HG02981 (cell line): ENCODE data around the gene SNX10.
A peak's percentile ranks its signal among the peaks of the same experiment; 100 is the strongest.

Experiments used
- ATAC-seq: cut with Tn5 transposase; IDR thresholded peaks from one replicate; pipeline ENCODE4 v1.9.1; 2021; ENCODE audit warnings: mild to moderate bottlenecking, moderate library complexity; ENCODE audit not compliant: unreplicated experiment

The SNX10 gene

DNA sequence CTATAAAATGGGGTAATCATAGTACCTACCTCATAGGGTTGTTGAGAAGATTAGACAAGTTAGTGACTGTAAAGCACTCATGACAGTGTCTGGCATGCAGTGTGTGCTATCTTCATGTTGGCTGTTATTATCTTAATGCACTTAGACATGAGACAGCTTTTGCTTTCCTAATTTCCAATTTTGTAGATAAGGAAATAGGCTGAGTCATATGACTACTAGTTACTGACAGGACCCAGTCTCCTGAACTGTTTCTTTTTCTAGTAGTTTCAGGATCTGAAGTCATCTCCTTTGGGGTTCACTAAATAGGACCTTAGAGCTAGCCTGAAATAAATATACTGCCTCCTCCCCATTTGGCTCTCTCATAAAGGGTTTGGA is 74.2 kb downstream of the SNX10 start:
- no peak for ATAC-seq

- ATAC-seq = no peak
Observed at GRCh38 chr7:26367219-26367711, 75.6 kb downstream of the SNX10 start.

- ATAC-seq = no peak
Observed at GRCh38 chr7:26368542-26368941, 76.9 kb downstream of the SNX10 start.

DNA sequence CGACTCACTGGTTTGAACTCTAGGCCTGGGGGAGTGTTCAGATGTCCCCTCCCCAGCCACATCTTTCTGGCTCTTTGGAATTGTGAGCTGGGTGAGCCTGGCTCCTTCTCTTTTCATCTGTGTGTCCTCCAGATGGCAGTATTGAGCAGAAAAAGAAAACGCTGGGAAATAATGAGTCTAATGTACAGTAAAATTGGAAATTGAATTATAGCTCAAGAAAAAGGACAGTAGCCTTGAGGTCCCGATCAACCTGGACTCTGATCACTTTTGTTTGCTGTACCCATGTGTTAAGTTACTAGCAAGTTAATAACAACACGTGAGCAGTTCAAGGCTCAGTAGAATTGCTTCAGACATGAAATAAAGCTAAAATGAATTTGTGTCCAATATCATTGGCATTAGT is 77.9 kb downstream of the SNX10 start:
- no peak for ATAC-seq

- no peak for ATAC-seq
Observed at GRCh38 chr7:26370011-26370410, 78.3 kb downstream of the SNX10 start.

GRCh38 chr7:26372249-26372648 is 80.6 kb downstream of the SNX10 start:
- ATAC-seq = no peak

- no peak for ATAC-seq
Observed at GRCh38 chr7:26372704-26373103, 81.0 kb downstream of the SNX10 start.

DNA sequence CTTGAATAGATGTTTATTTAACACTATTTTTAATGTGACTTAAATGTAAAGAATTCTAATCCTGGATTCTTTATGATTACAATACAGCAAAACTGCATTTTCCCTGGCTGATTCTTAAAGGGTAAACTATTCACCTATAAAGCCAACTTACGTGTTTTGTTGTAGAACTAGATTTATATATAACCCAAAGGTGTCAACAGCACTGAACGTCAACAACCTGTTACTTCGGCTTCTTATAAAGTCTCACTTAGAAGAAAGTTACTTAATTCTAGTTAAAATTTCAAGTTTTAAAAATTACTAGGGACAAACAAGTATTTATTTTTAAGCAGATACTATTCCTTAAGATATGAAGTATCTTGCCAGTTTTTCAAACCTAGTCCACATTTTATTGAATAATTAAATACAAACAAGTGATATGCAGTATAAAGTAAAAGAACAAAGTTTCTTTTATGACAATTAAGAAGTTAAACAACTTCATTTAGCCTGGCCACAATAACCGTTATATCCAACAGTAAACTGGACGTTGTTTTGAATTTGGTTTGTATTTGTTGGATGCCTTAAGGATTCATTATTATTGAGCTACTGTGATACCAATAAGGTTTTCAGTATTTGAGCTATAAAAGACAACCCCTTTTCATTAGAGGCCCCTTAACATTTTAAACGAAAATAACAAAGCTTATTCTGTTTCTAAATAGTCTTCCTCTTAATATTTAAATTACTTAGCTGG is 83.1 kb downstream of the SNX10 start:
- no peak for ATAC-seq

- peak; percentile 26 for ATAC-seq
Observed at GRCh38 chr7:26375726-26376174, 84.1 kb downstream of the SNX10 start.

DNA sequence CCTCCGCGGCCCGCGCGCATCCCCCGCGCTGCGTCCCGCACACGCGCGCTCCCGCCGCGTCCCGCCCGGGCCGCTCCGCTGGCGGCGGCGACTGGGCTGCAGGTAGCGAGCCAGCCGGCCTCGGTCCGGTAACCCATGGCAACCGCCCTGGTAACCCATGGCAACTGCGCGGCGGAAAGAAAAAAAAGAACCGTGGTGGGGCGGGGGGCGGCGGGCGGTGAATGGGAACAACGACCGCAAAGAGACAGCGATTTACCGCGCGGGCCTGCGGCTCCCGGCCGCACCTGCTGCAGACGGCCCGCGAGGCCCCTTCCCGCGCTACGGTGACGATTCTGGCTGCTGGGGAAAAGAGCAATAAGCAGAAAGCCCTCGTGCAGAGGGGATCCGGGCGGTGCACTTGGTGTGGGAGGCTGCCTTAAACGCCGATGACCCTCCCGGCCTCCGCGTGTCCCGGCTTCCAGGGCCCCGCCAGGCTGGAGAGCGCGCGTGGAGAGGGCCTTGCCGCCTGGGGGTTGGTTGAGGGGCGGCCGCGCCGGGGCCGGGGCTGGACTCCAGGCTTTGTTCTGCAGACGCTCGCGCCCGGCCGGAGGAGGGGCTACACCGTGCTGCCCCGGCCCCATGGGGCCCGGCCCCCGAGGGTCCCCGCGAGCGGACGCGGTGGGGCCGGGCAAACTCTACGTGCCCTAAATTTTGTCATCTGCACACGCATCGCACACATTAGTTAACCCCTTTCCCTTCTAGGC is 84.7 kb downstream of the SNX10 start:
- peak; percentile 39 for ATAC-seq

DNA sequence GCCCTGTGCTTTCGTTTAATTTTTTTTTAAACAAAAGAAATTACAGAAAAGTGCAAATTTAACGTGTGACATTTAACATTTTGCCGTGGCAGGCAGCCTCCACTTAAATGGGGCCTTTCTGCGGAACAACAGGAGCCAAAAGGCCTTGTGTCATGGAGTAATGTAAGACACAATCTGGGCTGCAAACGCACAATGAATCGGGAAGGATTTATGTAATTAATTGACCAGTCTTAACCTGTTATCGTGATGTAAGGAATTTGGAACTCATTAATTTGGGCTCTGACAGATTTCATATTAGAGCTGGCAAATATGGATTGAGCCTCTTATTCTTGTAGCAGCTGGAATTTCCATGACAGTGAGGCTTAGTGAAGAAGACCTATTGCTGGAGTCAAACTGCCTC is 86.4 kb downstream of the SNX10 start:
- ATAC-seq = no peak

DNA sequence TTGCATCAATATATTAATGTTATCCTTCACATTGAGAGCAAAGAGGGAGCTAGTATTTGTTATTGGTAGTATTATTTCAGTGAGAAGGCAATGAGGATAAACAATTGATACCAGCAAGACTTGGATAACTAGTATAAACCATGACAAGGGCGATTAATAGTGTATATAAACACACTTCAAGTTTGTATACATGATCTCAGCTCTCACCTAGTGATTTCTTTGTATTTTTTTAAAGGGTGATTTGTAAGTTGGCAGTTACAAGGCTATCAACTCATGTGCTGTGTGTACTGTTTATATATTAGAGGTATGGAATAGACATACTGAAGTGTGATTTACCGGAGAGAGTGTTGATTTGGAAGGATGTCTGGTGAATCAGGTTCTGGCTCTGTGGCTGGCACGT is 88.0 kb downstream of the SNX10 start:
- ATAC-seq = no peak

DNA sequence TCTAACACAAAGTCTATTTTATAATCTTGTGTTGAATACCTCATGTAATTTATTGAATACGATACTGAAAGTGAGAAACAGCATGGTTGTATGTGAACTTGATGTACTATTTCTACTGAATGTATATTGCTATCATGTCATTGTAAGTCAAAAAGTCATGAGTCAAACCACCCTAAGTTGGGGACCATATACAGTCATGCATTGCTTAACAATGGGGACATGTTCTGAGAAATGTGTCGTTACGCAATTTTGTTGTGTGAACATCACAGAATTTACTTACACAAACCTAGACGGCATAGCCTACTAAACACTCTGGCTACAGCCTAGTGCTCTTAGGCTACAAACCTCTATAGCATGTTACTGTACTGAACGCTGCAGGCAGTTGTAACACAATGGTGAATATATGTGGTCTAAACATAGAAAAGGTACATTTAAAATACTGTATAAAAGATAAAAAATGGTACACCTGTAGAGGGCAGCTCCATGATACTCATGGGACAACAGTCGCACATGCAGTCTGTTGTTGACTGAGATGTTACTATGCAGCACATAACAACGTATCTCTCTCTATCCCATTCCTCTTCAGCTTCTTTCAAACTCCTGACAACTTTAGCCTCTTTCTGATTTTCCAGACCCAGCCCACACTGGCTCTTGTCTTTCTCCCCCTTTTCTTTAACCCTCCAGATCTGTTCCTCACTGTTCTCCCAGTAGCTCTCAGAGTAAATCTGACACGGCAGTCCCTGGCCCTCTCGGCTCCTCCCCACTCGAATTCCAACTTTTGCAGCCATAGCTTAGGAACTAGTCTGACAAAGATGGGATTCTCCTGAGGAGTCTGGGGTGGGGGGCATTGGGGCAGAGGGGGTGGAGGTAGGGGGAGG is 90.1 kb downstream of the SNX10 start:
- ATAC-seq = no peak

DNA sequence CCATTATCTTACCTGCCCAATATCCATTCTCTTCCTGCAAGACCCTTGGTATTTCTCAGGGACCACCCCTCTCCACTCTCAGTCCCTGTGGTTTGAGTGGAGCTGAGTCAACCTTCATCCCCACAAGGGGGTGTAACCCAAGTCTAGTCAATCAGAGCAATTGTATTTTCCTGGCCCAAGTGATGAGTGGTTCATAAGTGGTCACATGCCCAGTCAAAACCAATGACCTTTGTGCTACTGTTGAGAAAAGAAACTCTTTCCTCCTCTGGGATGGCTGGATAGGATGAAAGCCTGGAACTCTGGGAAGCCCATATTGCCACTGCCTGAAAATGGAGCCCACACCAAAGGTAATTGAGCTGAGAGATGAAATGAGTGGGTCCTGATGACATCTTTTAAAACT is 93.6 kb downstream of the SNX10 start:
- no peak for ATAC-seq

DNA sequence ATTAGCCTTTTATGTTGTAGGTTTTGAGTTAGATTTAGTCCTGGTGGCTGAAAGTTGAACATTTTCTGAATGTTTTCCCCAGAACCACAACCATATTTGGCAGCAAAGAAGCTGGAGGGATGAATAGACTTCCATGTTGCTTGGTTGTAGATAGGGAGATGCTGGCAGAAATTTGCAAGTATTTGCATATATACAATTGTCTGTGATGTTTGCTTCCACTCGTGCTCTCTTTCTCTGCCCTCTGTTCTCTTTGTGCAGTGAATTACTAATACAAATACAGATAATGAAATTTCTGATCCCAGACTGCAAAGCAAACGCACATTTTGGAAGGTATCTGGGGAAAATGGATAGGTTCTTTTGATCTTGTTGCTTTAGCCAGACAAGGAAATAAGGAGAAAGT is 96.1 kb downstream of the SNX10 start:
- ATAC-seq = no peak

DNA sequence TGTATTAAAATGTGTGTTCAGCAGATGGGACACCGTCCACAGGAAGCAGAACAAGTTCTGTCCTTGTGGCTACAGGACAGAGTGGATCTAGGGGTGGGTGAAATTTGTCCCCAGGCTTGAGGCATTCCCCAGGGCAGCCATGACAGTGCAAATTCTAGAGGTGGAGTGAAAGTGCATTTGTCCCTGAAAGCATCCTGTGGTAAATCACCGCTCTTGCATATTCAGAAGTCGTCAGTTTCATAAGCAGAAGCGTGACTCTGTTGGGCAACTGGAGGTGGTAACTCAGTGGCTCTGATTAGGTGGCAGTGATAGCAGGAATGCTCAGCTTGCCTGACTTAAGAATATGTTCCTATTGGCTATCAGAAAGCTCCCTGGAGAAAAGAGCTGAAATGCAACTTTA is 96.6 kb downstream of the SNX10 start:
- no peak for ATAC-seq

DNA sequence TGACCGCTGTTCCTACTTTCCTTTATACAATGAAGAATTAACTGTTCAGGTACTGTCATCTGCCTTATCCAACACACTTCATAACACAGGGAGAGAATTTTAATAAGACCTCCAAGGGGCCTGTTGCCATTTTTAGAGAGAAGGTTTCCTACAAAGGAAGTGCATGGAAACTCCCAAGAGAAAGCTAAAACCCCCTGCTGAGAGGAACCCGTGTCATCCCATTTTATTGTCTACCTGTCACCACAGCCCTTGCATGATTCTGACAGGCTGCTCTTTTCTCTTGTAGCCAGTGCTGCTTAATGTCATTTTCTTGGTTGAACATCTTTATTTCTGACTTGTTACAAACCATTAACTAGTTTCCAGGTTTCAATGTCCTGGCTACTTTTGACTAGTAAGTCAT is 98.4 kb downstream of the SNX10 start:
- ATAC-seq = no peak

- ATAC-seq = no peak
Observed at GRCh38 chr7:26393818-26394217, 102.2 kb downstream of the SNX10 start.

DNA sequence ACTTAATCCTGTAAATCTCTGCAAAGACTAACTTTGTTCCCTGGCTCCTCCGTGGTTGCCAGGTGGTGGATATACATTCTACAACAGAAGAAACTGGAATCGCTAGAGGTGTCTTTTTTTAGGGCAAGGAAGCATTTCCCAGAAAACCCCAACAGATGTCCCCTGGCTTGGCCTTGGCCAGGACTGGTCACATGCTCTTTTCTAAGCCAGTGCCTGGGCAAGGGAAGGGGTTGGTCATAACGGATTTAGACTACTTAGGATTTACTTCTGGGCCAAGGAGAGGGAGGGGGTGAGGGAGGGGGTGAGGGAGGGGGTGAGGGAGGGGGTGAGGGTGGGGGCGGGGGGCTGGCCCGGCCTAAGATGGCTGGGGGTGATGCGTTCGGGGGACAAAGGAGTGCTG is 105.7 kb downstream of the SNX10 start:
- no peak for ATAC-seq

GRCh38 chr7:26397796-26398426 is 106.2 kb downstream of the SNX10 start:
- peak; percentile 22 for ATAC-seq

GRCh38 chr7:26398427-26398755 is 106.7 kb downstream of the SNX10 start:
- peak; percentile 40 for ATAC-seq
